GM19043 (cell line): ENCODE data around the gene MIPOL1.
"Not testable (repeated sequence)": the region's sequence is repeated elsewhere in the genome, so short reads cannot be mapped to it uniquely, and the experiment has no call there.

ENCODE experiments used
- ATAC-seq: cut with Tn5 transposase; IDR thresholded peaks from one replicate; pipeline ENCODE4 v1.9.1; 2021; ENCODE audit warnings: low read depth; ENCODE audit not compliant: unreplicated experiment

The MIPOL1 gene

DNA sequence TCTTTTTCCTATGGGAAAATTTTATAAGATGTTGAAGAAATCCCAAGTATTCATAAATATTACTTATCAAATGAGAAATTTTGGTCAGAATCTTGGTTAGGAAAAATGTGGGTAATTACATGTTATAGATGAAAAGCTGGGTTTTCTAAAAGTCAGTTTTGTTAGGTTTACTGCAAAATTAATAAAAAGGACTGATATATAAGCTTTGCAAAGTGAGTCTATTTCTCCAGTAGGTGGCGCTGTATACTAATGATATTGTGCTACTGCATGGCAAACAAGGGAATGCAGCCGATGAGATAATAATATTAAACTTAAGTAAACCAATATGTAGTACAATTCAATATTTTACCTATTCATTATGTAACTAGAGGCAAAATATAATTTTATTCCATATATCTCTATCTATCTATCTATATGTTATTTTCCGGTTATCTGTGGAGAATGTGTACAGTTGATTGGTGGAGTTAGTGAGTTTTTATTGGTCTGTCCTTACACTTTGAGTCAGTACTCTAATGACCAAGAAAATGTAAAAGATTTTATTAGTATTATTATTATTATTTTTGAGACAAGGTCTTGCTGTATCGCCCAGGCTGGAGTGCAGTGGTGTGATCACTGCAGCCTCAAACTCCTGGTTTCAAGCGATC is 32.9 kb downstream of the MIPOL1 start:
- ATAC-seq, result no peak

DNA sequence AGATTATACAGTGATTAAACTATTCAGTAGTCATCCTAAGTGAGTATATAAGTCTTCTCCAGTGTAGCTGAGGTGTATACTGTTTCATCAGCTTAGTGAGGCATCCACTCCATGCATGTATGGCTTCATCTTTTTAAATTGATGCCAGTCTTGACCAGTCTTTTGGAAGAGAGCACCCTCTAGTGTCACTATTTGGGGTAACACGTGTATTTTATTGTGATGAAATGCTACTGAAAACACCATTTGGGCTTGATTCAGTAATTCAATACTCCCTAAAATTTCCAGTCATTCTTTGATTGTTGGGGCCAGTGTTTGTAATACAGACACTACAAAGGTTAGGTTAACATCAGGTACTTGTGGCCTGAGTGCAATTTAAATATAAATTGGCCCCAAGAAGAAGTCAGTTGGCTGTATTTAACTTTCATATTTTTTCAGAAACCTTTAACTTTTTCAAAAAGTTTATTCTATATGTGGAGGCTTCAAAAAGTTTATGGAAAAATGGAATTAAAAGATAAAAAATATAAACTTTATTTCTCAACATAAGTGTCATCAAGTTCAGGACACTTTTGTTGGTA is 35.3 kb downstream of the MIPOL1 start:
- ATAC-seq, result no peak

DNA sequence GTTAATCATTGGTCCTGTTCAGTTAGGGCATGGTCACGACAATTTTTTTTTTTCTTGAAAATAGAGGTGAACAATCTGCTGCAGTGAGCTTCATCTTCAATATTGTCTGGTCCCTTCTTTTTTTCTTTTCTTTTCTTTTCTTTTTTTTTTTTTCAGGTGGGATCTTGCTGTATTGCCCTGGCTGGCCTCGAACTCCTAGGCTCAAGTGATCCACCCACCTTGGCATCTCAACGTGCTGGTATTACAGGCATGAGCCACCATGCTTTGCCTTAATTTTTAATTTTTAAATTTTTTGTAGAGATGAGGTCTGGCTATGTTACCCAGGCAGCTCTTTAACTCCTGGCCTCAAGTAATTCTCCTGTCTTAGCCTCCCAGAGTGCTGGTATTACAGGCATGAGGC is 36.5 kb downstream of the MIPOL1 start:
- no peak for ATAC-seq

DNA sequence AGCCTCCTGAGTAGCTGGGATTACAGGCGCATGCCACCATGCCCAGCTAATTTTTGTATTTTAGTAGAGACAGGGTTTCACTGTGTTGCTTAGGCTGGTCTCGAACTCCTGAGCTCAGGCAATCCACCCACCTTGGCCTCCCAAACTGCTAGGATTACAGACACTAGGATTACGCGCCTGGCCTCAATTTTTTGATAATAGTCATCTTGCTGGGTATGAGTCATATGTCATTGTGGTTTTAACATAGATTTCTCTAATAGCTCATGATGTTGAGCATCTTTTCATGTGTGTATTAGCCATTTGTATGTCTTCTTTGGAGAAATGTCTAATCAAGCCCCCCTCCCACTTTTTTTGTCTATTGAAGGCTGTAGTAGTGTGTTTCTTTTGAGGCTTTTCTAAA is 38.3 kb downstream of the MIPOL1 start:
- not testable (repeated sequence) for ATAC-seq

DNA sequence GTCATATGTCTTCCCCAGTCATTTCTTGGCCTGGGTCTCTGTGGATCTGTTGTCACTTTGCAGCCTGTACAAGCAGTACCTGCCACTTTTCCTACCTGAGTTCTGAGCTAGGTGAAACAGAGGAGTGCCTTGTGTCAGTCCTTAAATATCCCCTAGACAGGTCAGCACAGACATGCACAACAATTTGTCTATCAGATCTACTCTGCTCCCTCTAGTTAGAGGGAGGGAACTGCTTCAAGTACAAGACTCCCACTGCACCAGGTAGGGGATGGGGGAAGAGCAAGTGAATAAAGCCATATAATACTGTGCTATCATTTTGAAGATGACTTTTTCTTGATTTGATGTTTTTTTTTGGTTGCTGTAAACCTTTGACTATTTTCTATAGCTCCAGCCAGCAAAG is 39.4 kb downstream of the MIPOL1 start:
- no peak for ATAC-seq

- ATAC-seq, result no peak
Observed at GRCh38 chr14:37237735-37238200, 40.0 kb downstream of the MIPOL1 start.

GRCh38 chr14:37241198-37241597 is 43.5 kb downstream of the MIPOL1 start:
- ATAC-seq, result no peak

DNA sequence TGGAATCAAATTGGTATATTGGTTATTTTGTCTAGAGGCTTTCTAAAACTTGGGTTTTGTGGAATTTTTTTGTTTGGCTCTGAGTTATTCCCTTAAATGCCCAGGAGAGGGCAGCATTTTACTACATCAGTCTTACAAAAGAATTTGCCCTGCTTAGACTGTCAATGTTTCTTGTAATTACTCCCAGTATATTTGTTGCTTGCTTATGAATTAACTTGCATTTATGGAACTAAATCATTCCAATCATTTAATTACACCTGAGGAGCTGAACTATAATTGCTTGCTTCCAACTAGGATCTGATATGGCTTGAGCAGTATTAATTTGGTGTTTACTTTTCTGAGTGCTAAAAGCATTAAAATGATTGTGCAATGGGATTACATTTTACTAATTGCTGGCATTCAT is 48.7 kb downstream of the MIPOL1 start:
- ATAC-seq, result no peak

GRCh38 chr14:37247791-37248461 is 50.2 kb downstream of the MIPOL1 start:
- no peak for ATAC-seq

DNA sequence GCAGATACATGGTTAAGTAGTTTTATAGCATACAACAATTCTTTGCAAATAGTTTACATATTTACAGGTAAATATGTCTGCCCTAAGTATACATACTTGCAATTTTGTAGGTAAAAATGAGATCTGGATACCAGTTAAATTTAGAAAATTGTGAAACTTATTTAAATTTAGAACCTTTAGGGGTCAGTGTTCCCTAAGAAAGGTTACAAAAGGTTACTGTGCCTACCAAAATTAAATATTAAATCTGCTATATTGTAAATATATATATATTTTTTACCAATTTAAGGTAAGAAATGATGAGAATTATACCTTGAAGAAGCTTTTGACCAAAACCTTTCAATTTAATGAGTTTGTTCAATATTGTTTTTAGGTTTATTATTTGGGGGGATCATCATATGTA is 54.0 kb downstream of the MIPOL1 start:
- no peak for ATAC-seq

GRCh38 chr14:37252434-37252833 is 54.7 kb downstream of the MIPOL1 start:
- no peak for ATAC-seq

DNA sequence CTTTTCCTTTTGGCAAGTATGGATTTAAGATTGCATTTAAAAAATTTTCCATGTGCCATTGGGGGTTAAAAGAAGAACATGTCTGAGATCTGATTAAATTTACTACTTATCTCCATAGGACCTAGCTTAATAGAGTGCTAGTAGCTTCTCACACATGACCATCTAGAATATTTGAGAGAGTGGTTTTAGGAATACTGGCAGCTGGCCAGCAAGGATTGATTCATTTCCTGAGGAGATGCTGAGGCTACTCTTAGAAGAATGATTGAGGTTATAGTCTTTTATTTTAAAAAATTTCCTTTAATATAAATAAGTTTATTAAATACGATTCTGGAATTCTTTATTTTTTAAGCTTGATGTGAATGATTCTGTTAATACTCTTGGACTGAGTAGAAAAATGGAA is 56.2 kb downstream of the MIPOL1 start:
- no peak for ATAC-seq

DNA sequence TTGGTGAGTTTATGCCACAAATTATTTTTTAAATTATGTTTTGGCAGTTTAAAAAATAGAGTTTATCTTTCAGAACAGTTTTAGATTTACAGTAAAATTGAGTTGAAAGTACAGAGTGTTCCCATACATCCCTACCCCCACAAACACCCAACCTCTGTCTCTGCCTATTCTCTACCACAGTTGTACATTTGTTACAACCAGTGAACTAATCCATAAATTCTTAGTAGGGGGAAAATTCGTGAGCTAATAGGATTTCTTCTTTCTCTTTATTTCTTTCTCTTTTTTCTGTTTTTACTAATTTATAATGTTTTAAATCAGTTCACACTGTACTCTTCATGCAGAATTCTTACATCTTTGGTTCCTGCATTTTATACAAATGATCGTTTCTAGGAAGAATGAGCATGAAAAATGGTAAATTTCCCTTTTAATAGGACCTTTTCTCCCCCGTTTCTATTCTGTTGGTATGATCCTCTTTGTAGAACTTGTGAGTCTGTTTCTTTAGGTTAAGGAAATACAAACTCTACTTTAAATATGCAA is 56.7 kb downstream of the MIPOL1 start:
- ATAC-seq, result no peak

DNA sequence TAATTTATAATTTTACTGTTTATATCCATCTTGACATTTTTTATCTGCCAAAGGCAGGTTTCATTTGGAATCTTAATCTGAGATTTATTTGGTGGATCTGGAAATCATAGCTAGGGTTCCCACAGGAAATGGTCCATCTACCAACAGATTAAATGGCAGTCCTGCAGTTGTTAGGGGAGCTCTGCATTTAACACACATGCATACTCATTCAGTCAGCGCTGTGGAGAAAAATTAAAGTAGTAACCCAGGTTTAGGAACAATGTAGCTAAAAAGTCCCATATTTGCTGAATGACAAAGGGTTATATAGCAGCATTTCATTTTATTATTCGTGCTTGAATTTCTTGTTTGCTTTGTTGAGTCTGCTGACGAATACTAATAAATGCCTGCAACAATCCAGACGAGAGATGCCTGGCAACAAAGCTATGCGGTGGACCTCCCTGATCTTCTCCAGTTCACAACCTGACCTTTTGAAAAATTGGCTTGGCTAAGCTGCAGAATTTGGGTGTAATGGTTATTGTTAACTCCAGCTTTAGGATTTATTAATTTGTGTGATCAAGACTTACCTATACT is 59.8 kb downstream of the MIPOL1 start:
- ATAC-seq, result no peak

- ATAC-seq, result no peak
Observed at GRCh38 chr14:37262649-37263048, 64.9 kb downstream of the MIPOL1 start.

DNA sequence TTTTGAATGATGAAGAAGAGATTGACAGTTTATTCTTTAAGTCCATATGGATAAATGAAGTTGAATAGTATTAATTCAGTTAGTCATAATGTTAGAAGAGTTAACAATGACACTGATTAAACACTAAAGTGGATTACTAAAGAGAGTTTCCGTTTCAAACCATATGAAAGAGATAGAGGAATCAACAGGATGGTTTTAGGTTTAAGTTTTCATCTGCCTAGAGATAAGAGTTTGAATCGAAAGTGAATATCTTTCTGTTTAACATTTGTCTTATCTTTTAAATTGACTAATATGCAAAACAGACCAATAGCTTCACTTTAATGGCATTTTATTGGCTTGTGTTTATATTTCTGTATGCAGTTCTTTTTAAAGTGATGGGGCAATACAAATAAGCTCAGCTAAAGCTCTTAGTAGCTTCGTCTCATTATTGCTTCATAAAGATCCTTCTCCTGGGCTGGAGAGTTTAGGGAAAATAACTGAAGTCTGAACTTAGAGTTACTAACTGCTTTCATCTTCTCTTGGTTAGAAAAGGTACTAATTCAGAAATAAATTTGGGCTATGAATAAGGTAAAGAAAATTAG is 66.0 kb downstream of the MIPOL1 start:
- no peak for ATAC-seq

DNA sequence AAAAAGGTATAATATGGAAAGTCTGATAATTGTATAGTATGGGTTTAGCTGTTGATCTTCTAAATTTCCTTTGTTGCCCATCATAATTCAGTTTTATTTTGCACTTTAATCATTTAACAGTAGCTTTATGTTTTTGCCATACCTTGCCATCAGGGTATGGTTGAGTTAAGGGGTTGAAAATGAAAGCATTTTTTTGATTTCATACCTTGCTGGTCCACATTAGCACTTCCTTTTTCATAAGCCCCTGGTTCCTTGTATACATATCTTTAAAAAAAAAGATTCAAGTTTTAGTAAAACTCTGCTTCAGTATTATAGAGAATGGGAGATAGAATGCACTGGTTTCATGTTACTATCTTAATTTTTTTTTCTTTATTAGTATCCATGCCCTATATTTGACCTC is 71.1 kb downstream of the MIPOL1 start:
- ATAC-seq, result no peak

DNA sequence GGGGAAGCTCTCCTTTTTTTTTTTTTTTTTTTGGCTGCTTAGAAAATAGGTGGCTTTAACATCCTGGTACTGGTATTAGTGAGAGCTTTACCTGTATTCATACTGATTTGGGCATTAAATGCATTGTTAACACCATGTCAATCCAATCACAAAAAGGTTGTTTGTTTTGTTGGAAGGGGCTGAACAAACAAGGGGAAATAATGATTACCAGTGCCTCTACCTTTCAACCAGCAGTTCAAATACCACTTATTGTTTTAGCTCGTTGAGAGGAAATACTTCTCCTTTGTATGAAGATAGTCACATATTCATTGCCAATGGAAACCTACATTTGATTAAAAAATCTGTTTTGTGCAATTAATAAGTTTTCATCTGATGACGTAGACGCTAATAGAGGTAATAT is 72.9 kb downstream of the MIPOL1 start:
- ATAC-seq, result no peak

- no peak for ATAC-seq
Observed at GRCh38 chr14:37272569-37272968, 74.8 kb downstream of the MIPOL1 start.

DNA sequence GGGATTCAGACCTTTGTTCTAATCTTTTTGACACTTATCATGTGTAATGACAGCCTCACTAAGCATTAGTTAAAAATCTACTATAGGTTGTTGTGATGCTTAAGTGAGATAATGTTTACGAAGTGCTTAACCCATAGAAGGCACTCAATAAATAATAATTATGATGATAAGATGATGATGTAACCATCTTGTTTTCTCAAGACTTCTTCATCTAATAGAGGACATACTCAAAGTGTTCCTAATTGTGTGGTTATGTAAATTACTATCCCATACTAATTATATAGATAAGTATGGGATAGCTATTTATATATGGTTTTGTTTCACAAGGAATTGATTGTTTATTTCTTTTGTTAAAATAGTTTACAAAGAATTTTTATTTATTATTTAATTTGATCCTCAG is 76.9 kb downstream of the MIPOL1 start:
- ATAC-seq, result no peak

GRCh38 chr14:37275963-37276362 is 78.2 kb downstream of the MIPOL1 start:
- ATAC-seq, result no peak
